DND-41 (cell line): Measurements from ENCODE around the gene OR7C1.
"Not testable (repeated sequence)": the region's sequence is repeated elsewhere in the genome, so short reads cannot be mapped to it uniquely, and the experiment has no call there.

Experiments
- ATAC-seq: fragments of 200-7000 bp; cut with Tn5 transposase; 3 replicates; pipeline ENCODE4 v1.9.1; 2021; ENCODE audit warnings: low read depth; ENCODE audit not compliant: insufficient read depth
- DNase-seq: peaks from one replicate; pipeline ENCODE4 v3.0.0-alpha.2; 2020
- H2AFZ ChIP-seq: 2 replicates; pipeline ENCODE4 v1.6.0; 2012; ENCODE audit warnings: low read depth, low read length
- H3K27ac ChIP-seq: 2 replicates; pipeline ENCODE4 v1.5.1; 2012; ENCODE audit warnings: low read length, inconsistent platforms
- H3K27me3 ChIP-seq: fragments of 200-600 bp; sonication (generic); 2 replicates; pipeline ENCODE4 v1.6.0; 2012; ENCODE audit warnings: low read length, mild to moderate bottlenecking, inconsistent platforms; ENCODE audit not compliant: insufficient read depth, poor library complexity
- H3K36me3 ChIP-seq: 2 replicates; pipeline ENCODE4 v1.5.1; 2012; ENCODE audit warnings: low read length, inconsistent platforms; ENCODE audit not compliant: insufficient read depth
- H3K4me1 ChIP-seq: 2 replicates; pipeline ENCODE4 v1.5.1; 2012; ENCODE audit warnings: mild to moderate bottlenecking, low read length; ENCODE audit not compliant: insufficient read depth
- H3K4me2 ChIP-seq: 2 replicates; pipeline ENCODE4 v1.6.0; 2012; ENCODE audit warnings: mild to moderate bottlenecking, moderate library complexity, low read length, inconsistent platforms; ENCODE audit not compliant: insufficient read depth
- H3K4me3 ChIP-seq, 2 experiments: fragments of 200-600 bp in 1 of 2; shearing (Covaris generic) in 1 of 2; 2 replicates each; pipeline ENCODE4 v1.5.1; 2012 to 2016; ENCODE audit warnings: inconsistent platforms in 2 of 2, low read length in 2 of 2, mild to moderate bottlenecking in 2 of 2, low read depth in 1 of 2, moderate library complexity in 1 of 2
- H3K79me2 ChIP-seq: 2 replicates; pipeline ENCODE4 v1.6.0; 2012; ENCODE audit warnings: low read length, inconsistent platforms; ENCODE audit not compliant: insufficient read depth
- H3K9ac ChIP-seq: 2 replicates; pipeline ENCODE4 v1.6.0; 2012; ENCODE audit warnings: low read depth, mild to moderate bottlenecking, inconsistent platforms, low read length, moderate library complexity
- H3K9me3 ChIP-seq: 2 replicates; pipeline ENCODE4 v1.5.1; 2012; ENCODE audit warnings: low read length, moderate library complexity, mild to moderate bottlenecking, inconsistent platforms; ENCODE audit not compliant: insufficient read depth, severe bottlenecking
- H4K20me1 ChIP-seq: 2 replicates; pipeline ENCODE4 v1.6.0; 2012; ENCODE audit warnings: low read length; ENCODE audit not compliant: insufficient read depth
- EZH2 ChIP-seq: IDR thresholded peaks from 3 replicates; pipeline ENCODE4 v1.6.1; 2012; ENCODE audit warnings: borderline replicate concordance, low read depth, mild to moderate bottlenecking, moderate library complexity, low read length, inconsistent platforms; ENCODE audit not compliant: severe bottlenecking
- TF ChIP-seq, protein P1 (sequence below): IDR thresholded peaks from 2 replicates; pipeline ENCODE4 v1.5.1; 2012; ENCODE audit warnings: borderline replicate concordance, low read length, moderate library complexity, mild to moderate bottlenecking; ENCODE audit not compliant: poor library complexity, severe bottlenecking; ENCODE audit errors: extremely low read depth

The OR7C1 gene

DNA sequence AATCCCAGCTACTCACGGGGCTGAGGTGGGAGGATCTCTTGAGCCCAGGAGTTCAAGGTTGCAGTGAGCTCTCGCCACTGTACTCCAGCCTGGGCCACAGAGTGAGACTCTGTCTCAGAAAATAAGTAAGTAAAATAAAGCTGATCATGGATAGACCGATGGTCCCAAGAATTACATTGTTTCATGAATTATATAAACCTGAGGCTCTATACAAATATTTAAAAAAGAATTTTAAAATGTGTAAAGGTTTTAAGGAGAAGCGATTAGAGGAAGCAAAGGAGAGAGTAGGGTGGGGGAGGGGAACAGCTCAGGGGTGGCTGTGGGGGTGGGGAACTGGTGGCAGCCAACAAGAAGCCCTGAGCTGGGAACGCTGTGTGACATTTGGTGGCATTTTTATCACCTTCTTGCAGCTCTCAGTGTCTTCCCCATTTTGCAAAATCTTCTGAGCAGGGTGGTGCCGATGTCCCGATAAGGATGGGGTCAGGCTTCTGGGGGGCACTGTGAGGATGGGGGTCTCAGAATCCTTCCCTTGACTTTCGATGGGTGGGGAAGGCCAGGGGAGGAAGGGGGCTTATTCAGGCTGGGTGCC is 51.5 kb downstream of the OR7C1 start:
- H3K4me1 ChIP-seq, result peaks cover 16% of the 10 kb centered on the region
- H3K4me2 ChIP-seq, DNase-seq, H3K36me3 ChIP-seq, ATAC-seq, H3K27me3 ChIP-seq, H4K20me1 ChIP-seq, H2AFZ ChIP-seq, H3K4me3 ChIP-seq, H3K9me3 ChIP-seq, H3K9ac ChIP-seq, H3K79me2 ChIP-seq: not testable (repeated sequence)
- H3K27ac ChIP-seq, result peak overlapping the region; percentile 22; the same call in 1 of the 2 replicates

- Histone ChIP-seq H3K4me2 (no peak overlapping the region), H3K4me3 (no peak overlapping the region), H3K9me3 (no peaks in the 10 kb centered on the region), H3K4me1 (peaks cover 23% of the 10 kb centered on the region), H3K27me3 (no peaks in the 10 kb centered on the region), H3K27ac (peak overlapping the region; percentile 22; the same call in 1 of the 2 replicates), H3K79me2 (no peaks in the 10 kb centered on the region), H3K9ac (no peak overlapping the region), H4K20me1 (no peaks in the 10 kb centered on the region), H3K36me3 (no peaks in the 10 kb centered on the region), H2AFZ (no peak overlapping the region)
- no peak for DNase-seq
- no peak for TF ChIP-seq EZH2
- TF ChIP-seq, protein P1, sequence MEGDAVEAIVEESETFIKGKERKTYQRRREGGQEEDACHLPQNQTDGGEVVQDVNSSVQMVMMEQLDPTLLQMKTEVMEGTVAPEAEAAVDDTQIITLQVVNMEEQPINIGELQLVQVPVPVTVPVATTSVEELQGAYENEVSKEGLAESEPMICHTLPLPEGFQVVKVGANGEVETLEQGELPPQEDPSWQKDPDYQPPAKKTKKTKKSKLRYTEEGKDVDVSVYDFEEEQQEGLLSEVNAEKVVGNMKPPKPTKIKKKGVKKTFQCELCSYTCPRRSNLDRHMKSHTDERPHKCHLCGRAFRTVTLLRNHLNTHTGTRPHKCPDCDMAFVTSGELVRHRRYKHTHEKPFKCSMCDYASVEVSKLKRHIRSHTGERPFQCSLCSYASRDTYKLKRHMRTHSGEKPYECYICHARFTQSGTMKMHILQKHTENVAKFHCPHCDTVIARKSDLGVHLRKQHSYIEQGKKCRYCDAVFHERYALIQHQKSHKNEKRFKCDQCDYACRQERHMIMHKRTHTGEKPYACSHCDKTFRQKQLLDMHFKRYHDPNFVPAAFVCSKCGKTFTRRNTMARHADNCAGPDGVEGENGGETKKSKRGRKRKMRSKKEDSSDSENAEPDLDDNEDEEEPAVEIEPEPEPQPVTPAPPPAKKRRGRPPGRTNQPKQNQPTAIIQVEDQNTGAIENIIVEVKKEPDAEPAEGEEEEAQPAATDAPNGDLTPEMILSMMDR, result no peak
- no peak for ATAC-seq
Measured at GRCh38 chr19:14782626-14783409, 52.2 kb downstream of the OR7C1 start.

DNA sequence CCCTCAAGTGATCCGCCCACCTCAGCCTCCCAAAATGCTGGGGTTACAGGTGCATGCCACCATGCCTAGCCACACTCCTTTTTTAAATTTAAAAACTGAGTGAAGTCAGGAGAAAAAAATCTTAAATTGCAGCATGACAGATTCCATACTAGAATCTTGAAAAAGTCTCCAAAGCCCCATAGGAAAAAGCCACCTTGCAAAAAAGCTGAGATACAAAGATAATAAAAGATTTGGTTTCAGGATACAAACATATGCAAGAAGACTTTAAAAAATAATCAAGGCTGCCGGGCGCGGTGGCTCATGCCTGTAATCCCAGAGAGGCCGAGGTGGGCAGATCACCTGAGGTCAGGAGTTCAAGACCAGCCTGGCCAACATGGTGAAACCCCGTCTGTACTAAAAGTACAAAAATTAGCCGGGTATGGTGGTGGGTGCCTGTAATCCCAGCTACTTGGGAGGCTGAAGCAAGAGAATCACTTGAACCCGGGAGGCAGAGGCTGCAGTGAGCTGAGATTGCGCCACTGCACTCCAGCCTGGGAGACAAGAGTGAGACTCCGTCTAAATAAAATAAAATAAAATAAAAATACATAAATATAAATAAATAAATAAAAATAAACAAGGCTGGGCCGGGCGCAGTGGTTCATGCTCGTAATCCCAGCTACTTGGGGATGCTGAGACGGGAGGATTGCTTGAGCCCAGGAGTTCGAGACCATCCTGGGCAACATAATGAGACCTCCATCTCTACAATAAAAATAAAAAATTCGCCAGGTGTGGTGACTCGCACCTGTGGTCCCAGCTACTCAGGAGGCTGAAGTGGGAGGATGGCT is 53.1 kb downstream of the OR7C1 start:
- not testable (repeated sequence) for ATAC-seq, H3K9me3 ChIP-seq, H4K20me1 ChIP-seq, H3K9ac ChIP-seq, H3K4me3 ChIP-seq, H3K79me2 ChIP-seq, DNase-seq, H3K36me3 ChIP-seq, H3K27ac ChIP-seq, H3K27me3 ChIP-seq, H3K4me2 ChIP-seq, H2AFZ ChIP-seq
- peaks cover 28% of the 10 kb centered on the region for H3K4me1 ChIP-seq

DNA sequence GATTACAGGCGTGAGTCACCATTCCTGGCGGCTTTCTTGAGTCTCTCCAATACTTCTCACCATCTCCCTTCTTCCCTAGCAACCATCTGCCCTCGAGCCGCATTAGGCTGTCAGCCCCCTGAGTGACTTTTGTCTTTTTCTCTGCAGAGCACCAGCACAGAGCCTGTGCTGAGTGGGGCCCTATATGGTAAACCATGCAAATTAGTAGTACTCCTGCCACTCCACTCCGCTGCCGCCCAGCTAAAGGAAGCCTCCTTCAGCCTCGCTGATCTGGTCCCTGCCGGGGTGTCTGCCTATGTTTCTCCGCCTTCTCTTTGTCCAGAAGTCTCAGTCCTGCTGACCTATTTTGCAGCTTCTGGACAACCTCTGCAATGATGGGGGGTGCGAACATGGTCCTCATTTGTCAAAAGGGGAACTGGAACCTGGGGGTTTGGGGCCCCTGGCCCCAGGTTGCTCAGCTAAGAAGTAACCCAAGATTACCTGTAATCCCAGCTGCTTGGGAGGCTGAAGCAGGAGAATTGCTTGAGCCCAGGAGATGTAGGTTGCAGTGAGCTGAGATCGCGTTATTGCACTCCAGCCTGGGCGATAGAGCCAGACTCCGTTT is 54.3 kb downstream of the OR7C1 start:
- ATAC-seq, result not testable (repeated sequence)

More for the DNA sequence above, 54.3 kb downstream of the OR7C1 start:
- H3K4me1 ChIP-seq, result peaks cover 40% of the 10 kb centered on the region
- not testable (repeated sequence) for H3K4me3 ChIP-seq, H3K36me3 ChIP-seq, H2AFZ ChIP-seq, H3K79me2 ChIP-seq, H3K27me3 ChIP-seq, H3K9me3 ChIP-seq, H4K20me1 ChIP-seq, H3K27ac ChIP-seq, DNase-seq, H3K9ac ChIP-seq, H3K4me2 ChIP-seq
